Right ventricle myocardium superior (tissue), 1 donor: ENCODE measurements around the gene SCP2. TPM values are rescaled to one million over a fixed set of nuclear protein-coding genes. Genes with fewer than 3 reads are reported as not detected.

ENCODE experiments used
- ATAC-seq: fragments of 200-7000 bp; cut with Tn5 transposase; one replicate; pipeline ENCODE4 v1.9.1; 2020; ENCODE audit warnings: mild to moderate bottlenecking; ENCODE audit not compliant: poor library complexity
- DNase-seq: peaks from one replicate; pipeline ENCODE4 v3.0.0-alpha.2; 2020
- intact Hi-C: fragments of 100-400 bp; cut with DNase I; formaldehyde crosslinking; loops from one replicate; pipeline ENCODE4 v1.11.2; 2022
- long read RNA-seq: library from polyadenylated mRNA; unstranded; transcript quantifications from one replicate; pipeline ENCODE4 v2.0.0, GENCODE V29; 2021
- total RNA-seq: library from RNA; stranded (reverse); fragmentation: NEBNext Ultra II Directional; extraction: Animal tissue kit (Norgen Biotek cat#: 25700); gene quantifications from one replicate; pipeline ENCODE4 v1.2.1, GENCODE V29; 2021
- donor health status: DM: no; HTN: yes; CAD: no; lungs with severe emphysema.

The SCP2 gene
- 155 TPM for total RNA-seq
- long read RNA-seq, transcript SCP2-207 (5 exons, 894 nt): minor isoform, 78 of 370 reads
- long read RNA-seq, transcript SCP2-203 (16 exons, 2,811 nt): major isoform, 236 of 370 reads
- long read RNA-seq, transcript SCP2-217 (12 exons, 1,101 nt): minor isoform, 12 of 370 reads
- long read RNA-seq, transcript SCP2-201 (15 exons, 1,889 nt): minor isoform, 6 of 370 reads
- long read RNA-seq, partial matches to known transcripts: 20 of 370 reads
- long read RNA-seq, other reads (novel, unspliced or antisense): 16 of 370 reads

GRCh38 chr1:52927212-52928014 lies at the start of gene SCP2:
Gene SCP2 (plus strand): TSS chr1:52927276. CDS start chr1:52927397, 121 bp downstream.
- intact Hi-C loops: loop anchor here (10.0 kb wide), 1 partner anchor 223 kb away; no protein-coding TSS in a partner anchor
- peak; percentile 95 for ATAC-seq

GRCh38 chr1:52877554-52877953 lies 49.5 kb upstream of the SCP2 start:
- intact Hi-C loops: no loop called here
- ATAC-seq (no peak), DNase-seq (no peak)

More at GRCh38 chr1:52927212-52928014, at the start of gene SCP2:
- DNase-seq: peak; percentile 91

GRCh38 chr1:52880206-52880605 lies 46.9 kb upstream of the SCP2 start:
- DNase-seq (no peak), ATAC-seq (no peak)
- intact Hi-C loops: no loop called here

- no peak for ATAC-seq
- no peak for DNase-seq
- intact Hi-C loops: no loop called here
These were observed 39.6 kb upstream of the SCP2 start for GRCh38 chr1:52887483-52887882.

- DNase-seq: no peak
- intact Hi-C loops: no loop called here
- ATAC-seq: no peak
These were observed 34.5 kb upstream of the SCP2 start for GRCh38 chr1:52892424-52893215.

- ATAC-seq: no peak
- DNase-seq: no peak
- intact Hi-C loops: no loop called here
These were observed 27.6 kb upstream of the SCP2 start for GRCh38 chr1:52899445-52899894.

- DNase-seq (no peak), ATAC-seq (no peak)
- intact Hi-C loops: no loop called here
These were observed 26.7 kb upstream of the SCP2 start for GRCh38 chr1:52900402-52900801.

GRCh38 chr1:52901384-52901783 lies 25.7 kb upstream of the SCP2 start:
- DNase-seq (no peak), ATAC-seq (no peak)
- intact Hi-C loops: no loop called here

- DNase-seq: no peak
- ATAC-seq: no peak
- intact Hi-C loops: no loop called here
These were observed 22.7 kb upstream of the SCP2 start for GRCh38 chr1:52904208-52904926.

- intact Hi-C loops: no loop called here
- peak; percentile 92 for ATAC-seq
These were observed 22.0 kb upstream of the SCP2 start for GRCh38 chr1:52904927-52905698.

GRCh38 chr1:52906135-52906603 lies 20.9 kb upstream of the SCP2 start:
- ATAC-seq (peak; percentile 73), DNase-seq (no peak)
- intact Hi-C loops: no loop called here

More at GRCh38 chr1:52904927-52905698, 22.0 kb upstream of the SCP2 start:
- DNase-seq: no peak

GRCh38 chr1:52907068-52907811 lies 19.8 kb upstream of the SCP2 start:
- intact Hi-C loops: no loop called here
- no peak for ATAC-seq

GRCh38 chr1:52907812-52908153 lies 19.3 kb upstream of the SCP2 start:
- ATAC-seq: no peak
- intact Hi-C loops: no loop called here
- DNase-seq: no peak

More at GRCh38 chr1:52907068-52907811, 19.8 kb upstream of the SCP2 start:
- no peak for DNase-seq

GRCh38 chr1:52911541-52911940 lies 15.5 kb upstream of the SCP2 start:
- DNase-seq: no peak
- ATAC-seq: no peak
- intact Hi-C loops: no loop called here

GRCh38 chr1:52913014-52913413 lies 14.1 kb upstream of the SCP2 start:
- intact Hi-C loops: no loop called here
- DNase-seq (no peak), ATAC-seq (no peak)

GRCh38 chr1:52913537-52913936 lies 13.5 kb upstream of the SCP2 start:
- no peak for ATAC-seq
- intact Hi-C loops: no loop called here
- DNase-seq: no peak

- ATAC-seq: no peak
- DNase-seq: no peak
- intact Hi-C loops: no loop called here
These were observed 12.6 kb upstream of the SCP2 start for GRCh38 chr1:52914463-52914862.
